ES-I3 (cell line): ENCODE measurements around the gene MVD.

Experiments
- H3K36me3 ChIP-seq: 2 replicates; pipeline ENCODE4 v1.6.1; 2013; ENCODE audit warnings: mild to moderate bottlenecking, low read length, control low read depth, moderate library complexity; ENCODE audit not compliant: insufficient read depth
- H3K4me1 ChIP-seq: 2 replicates; pipeline ENCODE4 v1.6.1; 2013; ENCODE audit warnings: mild to moderate bottlenecking, control low read depth, low read length; ENCODE audit not compliant: insufficient read depth
- H3K9ac ChIP-seq: 2 replicates; pipeline ENCODE4 v1.6.1; 2013; ENCODE audit warnings: low read depth, mild to moderate bottlenecking, low read length, moderate library complexity
- H3K9me3 ChIP-seq: 2 replicates; pipeline ENCODE4 v1.6.1; 2013; ENCODE audit warnings: mild to moderate bottlenecking, low read length, moderate library complexity; ENCODE audit not compliant: control insufficient read depth, insufficient read depth

Gene MVD

GRCh38 chr16:88638323-88639230 is 24.3 kb downstream of the MVD start, which contains the start of gene IL17C:
Gene IL17C (plus strand): TSS chr16:88638572. CDS start chr16:88638642, 70 bp downstream.
- Histone ChIP-seq H3K4me1 (peaks cover 4% of the 10 kb centered on the region; the same call in 1 of the 2 replicates), H3K36me3 (no peaks in the 10 kb centered on the region), H3K9ac (no peak within 1 kb of the TSS), H3K9me3 (no peaks in the 10 kb centered on the region)

GRCh38 chr16:88636488-88637265 is 26.2 kb downstream of the MVD start:
- H3K9ac ChIP-seq: no peak overlapping the region
- peaks cover 4% of the 10 kb centered on the region; the same call in 1 of the 2 replicates for H3K4me1 ChIP-seq
- H3K9me3 ChIP-seq: no peaks in the 10 kb centered on the region
- H3K36me3 ChIP-seq: no peaks in the 10 kb centered on the region

DNA sequence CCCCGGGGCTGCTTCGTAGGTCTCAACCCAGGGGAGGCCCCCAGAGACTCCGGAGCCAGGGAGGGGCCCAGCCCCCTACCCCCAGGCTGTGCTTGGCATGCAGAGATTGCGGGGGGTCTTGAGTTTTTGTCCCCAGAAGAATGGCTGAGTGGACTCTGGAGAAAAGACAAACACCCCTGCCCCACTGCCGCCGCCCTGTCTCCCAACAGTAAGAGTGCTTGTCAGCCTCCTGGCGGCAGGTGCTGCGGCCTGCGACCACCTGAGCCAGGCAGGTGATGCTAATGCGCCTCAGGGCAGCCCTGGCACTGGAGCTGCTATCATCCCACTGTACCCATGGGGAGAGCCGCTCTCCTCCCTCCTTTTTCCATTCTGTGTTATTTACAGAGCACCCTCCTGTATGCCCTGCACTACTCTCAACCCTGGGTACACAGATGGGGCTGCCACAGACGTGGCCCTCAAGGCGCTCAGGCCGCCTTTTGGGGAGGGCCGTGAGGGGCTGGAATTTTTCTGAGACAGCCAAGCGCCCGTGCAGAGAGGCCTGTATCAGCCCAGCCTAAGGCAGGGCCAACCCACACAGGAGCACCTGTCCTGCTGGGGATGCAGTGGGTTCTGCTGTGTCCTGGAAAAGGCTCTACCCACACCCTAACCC is 27.1 kb downstream of the MVD start:
- H3K9ac ChIP-seq: no peak overlapping the region
- H3K36me3 ChIP-seq: no peaks in the 10 kb centered on the region
- H3K4me1 ChIP-seq: peaks cover 4% of the 10 kb centered on the region; the same call in 1 of the 2 replicates
- H3K9me3 ChIP-seq: no peaks in the 10 kb centered on the region

DNA sequence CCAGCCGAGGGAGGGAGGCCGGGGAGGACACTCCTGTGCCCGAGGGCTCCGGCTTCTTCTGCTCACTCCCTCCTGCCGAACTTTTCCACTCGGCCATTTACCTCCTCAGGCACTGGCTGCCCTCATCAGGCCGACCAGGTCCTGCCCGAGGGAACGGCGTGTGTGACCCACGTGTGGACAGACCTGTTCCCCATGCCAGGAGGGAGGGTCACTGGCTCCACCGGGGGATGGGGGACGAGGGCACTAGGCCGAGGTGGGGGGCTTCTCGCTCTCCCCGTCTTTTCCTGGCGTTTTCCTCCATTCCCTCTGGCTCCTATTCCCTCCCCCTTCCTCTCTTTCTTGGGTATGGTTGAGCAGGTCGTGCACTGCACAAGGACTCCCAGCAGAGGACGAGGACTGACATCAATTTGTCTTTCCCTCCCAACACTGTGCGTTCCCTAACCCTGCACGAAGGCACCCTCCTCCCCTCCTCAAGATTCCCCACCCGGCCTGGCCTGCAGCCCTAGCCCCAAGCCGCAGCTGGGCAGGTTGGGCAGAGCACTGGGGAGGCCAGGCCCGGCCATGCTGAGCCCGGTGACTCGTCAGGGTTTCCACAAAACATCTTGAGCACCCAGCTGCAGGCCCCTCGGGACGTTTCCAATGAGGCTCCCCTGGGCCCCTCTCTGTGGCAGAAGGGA is 27.8 kb downstream of the MVD start:
- H3K9ac ChIP-seq: peak overlapping the region; percentile 67; the same call in 1 of the 2 replicates
- H3K36me3 ChIP-seq: no peaks in the 10 kb centered on the region
- peaks cover 4% of the 10 kb centered on the region; the same call in 1 of the 2 replicates for H3K4me1 ChIP-seq
- no peaks in the 10 kb centered on the region for H3K9me3 ChIP-seq

DNA sequence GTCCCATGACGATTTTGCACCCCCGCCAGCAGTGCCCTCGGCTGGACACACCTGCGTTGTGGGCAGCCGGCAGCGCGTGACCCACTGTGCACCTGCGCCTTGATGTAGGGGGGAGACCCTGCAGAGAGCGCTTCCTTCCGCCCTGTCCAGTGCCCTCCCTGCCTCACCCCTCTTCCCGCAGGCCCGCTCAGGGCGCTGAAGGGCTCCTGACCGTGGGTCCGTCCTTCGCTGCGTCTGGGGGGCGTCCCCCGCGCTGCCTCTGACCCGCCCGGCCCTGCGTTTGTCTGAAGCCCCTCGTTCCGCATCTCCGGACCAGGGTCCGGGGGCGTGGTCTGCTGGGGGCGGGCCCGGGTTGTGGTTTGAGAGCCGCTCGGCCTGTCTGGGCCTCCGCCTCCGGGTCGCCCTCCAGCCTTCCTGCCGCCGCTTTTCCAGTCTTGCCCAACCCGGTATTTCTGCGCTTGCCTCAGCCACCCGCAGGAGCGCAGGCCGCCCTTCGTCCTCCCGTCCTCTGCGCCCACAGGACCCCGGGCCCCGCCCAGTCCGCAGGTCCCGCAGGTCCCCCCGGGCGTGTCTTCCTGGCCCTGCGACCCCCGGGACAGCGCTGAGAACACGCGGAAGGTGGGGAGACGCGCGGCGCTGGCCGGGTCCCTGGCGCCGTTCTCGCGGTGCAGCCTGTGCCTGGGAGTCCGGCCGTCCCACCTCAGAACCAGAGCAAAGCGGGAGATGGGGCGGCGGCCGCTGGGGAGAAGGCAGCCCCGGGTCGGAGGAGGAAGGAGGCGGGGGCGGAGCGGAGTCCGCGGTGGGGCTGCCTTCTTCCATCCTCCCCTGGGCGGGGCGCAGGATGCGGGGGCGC is 28.5 kb downstream of the MVD start:
- H3K36me3 ChIP-seq: no peaks in the 10 kb centered on the region
- H3K4me1 ChIP-seq: peaks cover 4% of the 10 kb centered on the region; the same call in 1 of the 2 replicates
- peak overlapping the region; percentile 67 for H3K9ac ChIP-seq
- no peaks in the 10 kb centered on the region for H3K9me3 ChIP-seq

DNA sequence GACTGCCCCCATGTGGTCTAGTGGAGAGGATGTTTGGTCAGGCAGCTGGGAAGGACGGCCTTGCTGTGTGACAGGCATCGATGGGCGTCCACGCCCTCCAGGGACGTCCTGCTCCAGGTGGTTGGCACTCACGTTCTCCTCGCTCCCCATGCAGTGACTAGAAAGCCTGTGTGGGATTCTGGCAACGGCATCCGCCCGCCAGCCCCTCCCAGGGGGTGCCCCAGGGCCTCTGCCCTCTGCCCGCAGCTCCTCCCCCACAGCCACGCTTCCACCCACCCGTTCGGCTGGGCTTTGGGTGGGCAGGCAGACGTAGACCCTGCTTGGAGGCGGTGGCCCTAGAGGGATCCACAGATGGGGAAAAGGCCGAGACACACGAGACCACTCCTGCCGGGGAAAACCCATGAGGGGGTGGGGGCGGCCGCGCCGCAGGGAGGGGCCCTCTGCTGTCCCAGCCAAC is 29.2 kb downstream of the MVD start:
- no peaks in the 10 kb centered on the region for H3K36me3 ChIP-seq

GRCh38 chr16:88632587-88632930 is 30.3 kb downstream of the MVD start:
- no peaks in the 10 kb centered on the region; the same call in 1 of the 2 replicates for H3K4me1 ChIP-seq
- H3K36me3 ChIP-seq: no peaks in the 10 kb centered on the region; the same call in 1 of the 2 replicates
- no peak overlapping the region for H3K9ac ChIP-seq
- H3K9me3 ChIP-seq: no peaks in the 10 kb centered on the region

More for the DNA sequence above, 29.2 kb downstream of the MVD start:
- H3K9me3 ChIP-seq: no peaks in the 10 kb centered on the region
- peaks cover 4% of the 10 kb centered on the region; the same call in 1 of the 2 replicates for H3K4me1 ChIP-seq
- H3K9ac ChIP-seq: peak overlapping the region; percentile 67; the same call in 1 of the 2 replicates

GRCh38 chr16:88631920-88632586 is 30.8 kb downstream of the MVD start:
- Histone ChIP-seq H3K4me1 (no peaks in the 10 kb centered on the region), H3K9ac (no peak overlapping the region), H3K9me3 (no peaks in the 10 kb centered on the region), H3K36me3 (no peaks in the 10 kb centered on the region; the same call in 1 of the 2 replicates)

DNA sequence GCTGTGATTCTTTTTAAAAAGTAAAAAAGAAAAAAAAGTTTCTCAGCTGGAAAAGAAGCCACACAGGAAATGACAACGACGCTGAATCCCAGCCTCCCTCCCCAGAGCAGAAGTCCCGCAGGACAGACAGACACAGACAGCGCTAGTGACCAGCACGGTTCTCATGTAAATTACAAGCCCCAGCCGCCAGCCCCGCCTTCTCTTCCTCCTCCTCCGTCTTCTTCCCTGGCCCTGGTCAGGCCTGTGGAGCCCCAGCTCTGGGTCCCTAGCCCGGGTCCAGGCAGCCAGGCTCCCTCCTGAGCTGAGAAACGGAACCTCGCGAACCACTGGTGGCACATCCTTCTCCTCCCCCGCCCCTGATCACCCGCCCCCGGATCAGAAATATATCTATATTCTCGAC is 31.5 kb downstream of the MVD start:
- Histone ChIP-seq H3K36me3 (no peaks in the 10 kb centered on the region; the same call in 1 of the 2 replicates), H3K9ac (no peak overlapping the region), H3K4me1 (no peaks in the 10 kb centered on the region), H3K9me3 (no peaks in the 10 kb centered on the region)

- Histone ChIP-seq H3K9me3 (no peaks in the 10 kb centered on the region), H3K9ac (no peak overlapping the region), H3K4me1 (no peaks in the 10 kb centered on the region), H3K36me3 (no peaks in the 10 kb centered on the region; the same call in 1 of the 2 replicates)
Observed at GRCh38 chr16:88630941-88631340, 31.9 kb downstream of the MVD start.

- Histone ChIP-seq H3K36me3 (no peaks in the 10 kb centered on the region; the same call in 1 of the 2 replicates), H3K9me3 (no peaks in the 10 kb centered on the region), H3K4me1 (no peaks in the 10 kb centered on the region), H3K9ac (no peak overlapping the region)
Observed at GRCh38 chr16:88630433-88630832, 32.5 kb downstream of the MVD start.

- Histone ChIP-seq H3K4me1 (no peaks in the 10 kb centered on the region), H3K9ac (no peak overlapping the region), H3K9me3 (no peaks in the 10 kb centered on the region), H3K36me3 (no peaks in the 10 kb centered on the region; the same call in 1 of the 2 replicates)
Observed at GRCh38 chr16:88629835-88630234, 33.1 kb downstream of the MVD start.
